Activated naive CD4-positive, alpha-beta T cell treated with anti-CD3 and anti-CD28 coated beads for 36 hours (primary cell): ENCODE measurements around the gene AHI1. TPM values are rescaled to one million over a fixed set of nuclear protein-coding genes. Genes with fewer than 3 reads are reported as not detected.
"Not testable (repeated sequence)": the region's sequence is repeated elsewhere in the genome, so short reads cannot be mapped to it uniquely, and the experiment has no call there.

Experiments
- CTCF ChIA-PET: fragments of 350-600 bp; sonication (Branson Sonifier 250); formaldehyde crosslinking; loops from one replicate; lab custom pipeline; 2021; ENCODE audit warnings: antibody characterized with exemption; lab: Charles Lee
- DNase-seq: peaks from one replicate; pipeline ENCODE4 v3.0.0-alpha.2; 2020
- H3K27ac Mint-ChIP-seq: one replicate; pipeline ENCODE4 v1.8.0; 2021; ENCODE audit warnings: mild to moderate bottlenecking, mixed read lengths
- H3K27me3 Mint-ChIP-seq: one replicate; pipeline ENCODE4 v1.8.0; 2021; ENCODE audit warnings: low read depth, mixed read lengths
- H3K36me3 Mint-ChIP-seq: one replicate; pipeline ENCODE4 v1.8.0; 2021; ENCODE audit warnings: low read depth, mixed read lengths
- H3K4me1 Mint-ChIP-seq: one replicate; pipeline ENCODE4 v1.8.0; 2021; ENCODE audit warnings: low read depth, mixed read lengths
- H3K4me3 Mint-ChIP-seq: one replicate; pipeline ENCODE4 v1.8.0; 2021; ENCODE audit warnings: mild to moderate bottlenecking, moderate library complexity, mixed read lengths
- H3K9me3 Mint-ChIP-seq: one replicate; pipeline ENCODE4 v1.8.0; 2021; ENCODE audit warnings: mixed read lengths
- intact Hi-C: fragments of 100-400 bp; cut with micrococcal nuclease; formaldehyde crosslinking; loops from one replicate; pipeline ENCODE4 v1.15.1; 2023
- total RNA-seq, 2 experiments: library from RNA; stranded (reverse); gene quantifications; one replicate each; pipeline ENCODE4 v1.2.3, GENCODE V29; 2021

Gene AHI1
- total RNA-seq, 2 experiments from 2014 or later: 17.8 to 18.8 TPM

GRCh38 chr6:135372758-135373157, 124.8 kb downstream of the AHI1 start:
- CTCF ChIA-PET: no interaction called here
- Mint-ChIP-seq H3K9me3 (peaks cover 7% of the 10 kb centered on the region), H3K27ac (no peak overlapping the region), H3K4me3 (no peak overlapping the region), H3K36me3 (peaks cover 15% of the 10 kb centered on the region), H3K27me3 (no peaks in the 10 kb centered on the region), H3K4me1 (no peaks in the 10 kb centered on the region)
- intact Hi-C loops: no loop called here
- DNase-seq: no peak

- CTCF ChIA-PET, H3K27me3 Mint-ChIP-seq, H3K4me3 Mint-ChIP-seq, H3K27ac Mint-ChIP-seq, intact Hi-C loops, H3K4me1 Mint-ChIP-seq, DNase-seq: not testable (repeated sequence)
- H3K36me3 Mint-ChIP-seq: peaks cover 12% of the 10 kb centered on the region
- H3K9me3 Mint-ChIP-seq: peaks cover 26% of the 10 kb centered on the region
Observed at GRCh38 chr6:135363622-135364021, 133.9 kb downstream of the AHI1 start.

- H3K36me3 Mint-ChIP-seq: peaks cover 4% of the 10 kb centered on the region
- no peaks in the 10 kb centered on the region for H3K27me3 Mint-ChIP-seq
- no peak overlapping the region for H3K4me3 Mint-ChIP-seq
- peaks cover 4% of the 10 kb centered on the region for H3K4me1 Mint-ChIP-seq
- intact Hi-C loops: no loop called here
- H3K9me3 Mint-ChIP-seq: peaks cover 18% of the 10 kb centered on the region
- no peak overlapping the region for H3K27ac Mint-ChIP-seq
- CTCF ChIA-PET: no interaction called here
- DNase-seq: no peak
Observed at GRCh38 chr6:135362124-135362523, 135.4 kb downstream of the AHI1 start.

GRCh38 chr6:135360222-135360621, 137.3 kb downstream of the AHI1 start:
- intact Hi-C loops: no loop called here
- H3K27me3 Mint-ChIP-seq: no peaks in the 10 kb centered on the region
- H3K4me3 Mint-ChIP-seq: no peak overlapping the region
- CTCF ChIA-PET: interaction anchor here (0.6 kb wide), 1 partner anchor 419 kb away, joined by 5 read pairs; no protein-coding TSS in a partner anchor
- no peak overlapping the region for H3K27ac Mint-ChIP-seq
- H3K4me1 Mint-ChIP-seq: peaks cover 4% of the 10 kb centered on the region
- peaks cover 4% of the 10 kb centered on the region for H3K36me3 Mint-ChIP-seq
- no peak for DNase-seq
- H3K9me3 Mint-ChIP-seq: peaks cover 6% of the 10 kb centered on the region

GRCh38 chr6:135358985-135359384, 138.6 kb downstream of the AHI1 start:
- no peak for DNase-seq
- intact Hi-C loops: no loop called here
- CTCF ChIA-PET: no interaction called here
- Mint-ChIP-seq H3K27ac (no peak overlapping the region), H3K27me3 (no peaks in the 10 kb centered on the region), H3K9me3 (no peaks in the 10 kb centered on the region), H3K36me3 (no peaks in the 10 kb centered on the region), H3K4me3 (no peak overlapping the region), H3K4me1 (peaks cover 4% of the 10 kb centered on the region)

- H3K4me1 Mint-ChIP-seq: peaks cover 4% of the 10 kb centered on the region
- no peak for DNase-seq
- H3K4me3 Mint-ChIP-seq: no peak overlapping the region
- H3K36me3 Mint-ChIP-seq: no peaks in the 10 kb centered on the region
- CTCF ChIA-PET: no interaction called here
- H3K27me3 Mint-ChIP-seq: no peaks in the 10 kb centered on the region
- H3K9me3 Mint-ChIP-seq: no peaks in the 10 kb centered on the region
- no peak overlapping the region for H3K27ac Mint-ChIP-seq
- intact Hi-C loops: no loop called here
Observed at GRCh38 chr6:135358251-135358821, 139.2 kb downstream of the AHI1 start.

GRCh38 chr6:135354407-135354806, 143.1 kb downstream of the AHI1 start:
- CTCF ChIA-PET: no interaction called here
- H3K9me3 Mint-ChIP-seq: no peaks in the 10 kb centered on the region
- peaks cover 4% of the 10 kb centered on the region for H3K4me1 Mint-ChIP-seq
- intact Hi-C loops: no loop called here
- no peaks in the 10 kb centered on the region for H3K36me3 Mint-ChIP-seq
- no peak overlapping the region for H3K27ac Mint-ChIP-seq
- H3K27me3 Mint-ChIP-seq: no peaks in the 10 kb centered on the region
- no peak for DNase-seq
- no peak overlapping the region for H3K4me3 Mint-ChIP-seq

GRCh38 chr6:135353113-135353512, 144.4 kb downstream of the AHI1 start:
- Mint-ChIP-seq H3K27me3 (no peaks in the 10 kb centered on the region), H3K4me3 (no peak overlapping the region), H3K27ac (no peak overlapping the region), H3K4me1 (no peaks in the 10 kb centered on the region), H3K9me3 (no peaks in the 10 kb centered on the region), H3K36me3 (no peaks in the 10 kb centered on the region)
- no peak for DNase-seq
- intact Hi-C loops: no loop called here
- CTCF ChIA-PET: interaction anchor here (0.6 to 1.4 kb wide), 2 partner anchors 16 to 70 kb away, joined by 4 read pairs; no protein-coding TSS in a partner anchor

- Mint-ChIP-seq H3K27me3 (no peaks in the 10 kb centered on the region), H3K36me3 (no peaks in the 10 kb centered on the region), H3K4me1 (peaks cover 3% of the 10 kb centered on the region), H3K27ac (no peak overlapping the region), H3K4me3 (no peak overlapping the region), H3K9me3 (no peaks in the 10 kb centered on the region)
- intact Hi-C loops: no loop called here
- CTCF ChIA-PET: interaction anchor here (1.4 kb wide), 1 partner anchor 72 kb away, joined by 4 read pairs; no protein-coding TSS in a partner anchor
- DNase-seq: no peak
Observed at GRCh38 chr6:135351635-135352034, 145.9 kb downstream of the AHI1 start.

GRCh38 chr6:135347887-135348286, 149.7 kb downstream of the AHI1 start:
- no peak overlapping the region for H3K27ac Mint-ChIP-seq
- H3K27me3 Mint-ChIP-seq: no peaks in the 10 kb centered on the region
- no peak for DNase-seq
- peaks cover 3% of the 10 kb centered on the region for H3K4me1 Mint-ChIP-seq
- intact Hi-C loops: no loop called here
- H3K36me3 Mint-ChIP-seq: peaks cover 2% of the 10 kb centered on the region
- H3K4me3 Mint-ChIP-seq: no peak overlapping the region
- no peaks in the 10 kb centered on the region for H3K9me3 Mint-ChIP-seq
- CTCF ChIA-PET: no interaction called here

GRCh38 chr6:135346747-135347146, 150.8 kb downstream of the AHI1 start:
- H3K27ac Mint-ChIP-seq: no peak overlapping the region
- peaks cover 2% of the 10 kb centered on the region for H3K36me3 Mint-ChIP-seq
- intact Hi-C loops: no loop called here
- CTCF ChIA-PET: no interaction called here
- no peak overlapping the region for H3K4me3 Mint-ChIP-seq
- peaks cover 3% of the 10 kb centered on the region for H3K4me1 Mint-ChIP-seq
- DNase-seq: no peak
- no peaks in the 10 kb centered on the region for H3K27me3 Mint-ChIP-seq
- H3K9me3 Mint-ChIP-seq: no peaks in the 10 kb centered on the region

- Mint-ChIP-seq H3K4me3 (no peak overlapping the region), H3K27me3 (no peaks in the 10 kb centered on the region), H3K27ac (no peak overlapping the region), H3K4me1 (peaks cover 3% of the 10 kb centered on the region), H3K9me3 (no peaks in the 10 kb centered on the region), H3K36me3 (peaks cover 2% of the 10 kb centered on the region)
- DNase-seq: no peak
- CTCF ChIA-PET: no interaction called here
- intact Hi-C loops: no loop called here
Observed at GRCh38 chr6:135344526-135344925, 153.0 kb downstream of the AHI1 start.

- DNase-seq, H3K9me3 Mint-ChIP-seq, H3K4me1 Mint-ChIP-seq, H3K27me3 Mint-ChIP-seq, H3K4me3 Mint-ChIP-seq, intact Hi-C loops, H3K36me3 Mint-ChIP-seq, H3K27ac Mint-ChIP-seq, CTCF ChIA-PET: not testable (repeated sequence)
Observed at GRCh38 chr6:135339920-135340319, 157.6 kb downstream of the AHI1 start.
